ENCODE measurements around the gene IGLL5.
"Not testable (repeated sequence)": the region's sequence is repeated elsewhere in the genome, so short reads cannot be mapped to it uniquely, and the experiment has no call there.

IGLL5 gene

GRCh38 chr22:22914726-22915669 is 27.4 kb downstream of the IGLL5 start:
- no peak for DNase-seq (ENCODE audit: low read depth)

- DNase-seq (ENCODE audit: low read depth), result no peak
Measured at GRCh38 chr22:22915670-22916035, 28.0 kb downstream of the IGLL5 start.

- DNase-seq (ENCODE audit: low read depth), result no peak
Measured at GRCh38 chr22:22916215-22916951, 28.8 kb downstream of the IGLL5 start.

- no peak for DNase-seq (ENCODE audit: low read depth)
Measured at GRCh38 chr22:22916952-22917290, 29.3 kb downstream of the IGLL5 start.

GRCh38 chr22:22917377-22917776 is 29.8 kb downstream of the IGLL5 start:
- DNase-seq (ENCODE audit: low read depth), result no peak

- DNase-seq (ENCODE audit: low read depth), result no peak
Measured at GRCh38 chr22:22918297-22918965, 30.8 kb downstream of the IGLL5 start.

GRCh38 chr22:22919041-22919440 is 31.4 kb downstream of the IGLL5 start:
- DNase-seq (ENCODE audit: low read depth), result no peak

- DNase-seq (ENCODE audit: low read depth), result no peak
Measured at GRCh38 chr22:22920104-22920654, 32.6 kb downstream of the IGLL5 start.

- no peak for DNase-seq (ENCODE audit: low read depth)
Measured at GRCh38 chr22:22920910-22921550, 33.4 kb downstream of the IGLL5 start.

- DNase-seq (ENCODE audit: low read depth), result no peak
Measured at GRCh38 chr22:22921575-22921974, 34.0 kb downstream of the IGLL5 start.

- not testable (repeated sequence) for DNase-seq (ENCODE audit: low read depth)
Measured at GRCh38 chr22:22922092-22922953, 34.7 kb downstream of the IGLL5 start.

- no peak for DNase-seq (ENCODE audit: low read depth)
Measured at GRCh38 chr22:22922954-22923319, 35.3 kb downstream of the IGLL5 start.

GRCh38 chr22:22923379-22923778 is 35.8 kb downstream of the IGLL5 start:
- DNase-seq (ENCODE audit: low read depth), result no peak

- DNase-seq (ENCODE audit: low read depth), result no peak
Measured at GRCh38 chr22:22923930-22924329, 36.3 kb downstream of the IGLL5 start.

- DNase-seq (ENCODE audit: low read depth), result no peak
Measured at GRCh38 chr22:22924369-22925145, 36.9 kb downstream of the IGLL5 start.

- DNase-seq (ENCODE audit: low read depth), result no peak
Measured at GRCh38 chr22:22925146-22925804, 37.7 kb downstream of the IGLL5 start.

- no peak for DNase-seq (ENCODE audit: low read depth)
Measured at GRCh38 chr22:22925805-22926369, 38.3 kb downstream of the IGLL5 start.

- no peak for DNase-seq (ENCODE audit: low read depth)
Measured at GRCh38 chr22:22926370-22927195, 39.0 kb downstream of the IGLL5 start.
